Occipital lobe (tissue), 2 donors: ENCODE results near the gene PIGL. TPM values are rescaled to one million over a fixed set of nuclear protein-coding genes. Genes with fewer than 3 reads are reported as not detected.
"Not testable (repeated sequence)": the region's sequence is repeated elsewhere in the genome, so short reads cannot be mapped to it uniquely, and the experiment has no call there.

Experiments
- DNase-seq: peaks from one replicate; lab custom pipeline; 2025; lab: John Stamatoyannopoulos, UW
- total RNA-seq: library from RNA; depleted of rRNA; stranded (reverse); fragments of >200 nt; gene quantifications from one replicate; pipeline ENCODE4 v1.2.3, GENCODE V29; 2014

Gene PIGL
- total RNA-seq, 1 donor from 2014 or later: 18.4 TPM

DNA sequence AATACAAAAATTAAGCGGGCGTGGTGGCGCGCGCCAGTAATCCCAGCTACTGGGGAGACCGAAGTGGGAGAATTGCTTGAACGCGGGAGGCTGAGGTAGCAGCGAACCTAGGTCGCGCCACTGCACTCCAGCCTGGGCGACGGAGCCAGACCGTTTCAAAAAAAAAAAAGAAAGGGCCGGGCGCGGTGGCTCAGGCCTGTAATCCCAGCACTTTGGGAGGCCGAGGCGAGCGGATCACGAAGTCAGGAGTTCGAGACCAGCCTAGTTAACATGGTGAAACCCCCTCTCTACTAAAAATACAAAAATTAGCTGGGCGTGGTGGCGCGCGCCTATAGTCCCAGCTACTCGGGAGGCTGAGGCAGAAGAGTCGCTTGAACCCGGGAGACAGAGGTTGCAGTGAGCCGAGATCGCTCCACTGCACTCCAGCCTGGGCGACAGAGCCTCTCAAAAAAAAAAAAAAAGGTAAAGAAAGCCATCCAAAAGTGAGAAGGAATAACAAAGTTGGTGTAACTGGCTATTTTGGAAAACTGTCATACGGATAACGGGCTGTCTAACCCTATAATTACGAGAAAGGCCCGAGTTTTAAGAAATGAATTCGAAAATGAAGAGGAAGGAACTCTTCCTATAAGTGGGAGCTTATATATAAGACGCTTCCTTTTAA, 539 bp upstream of the PIGL start:
- not testable (repeated sequence) for DNase-seq

DNA sequence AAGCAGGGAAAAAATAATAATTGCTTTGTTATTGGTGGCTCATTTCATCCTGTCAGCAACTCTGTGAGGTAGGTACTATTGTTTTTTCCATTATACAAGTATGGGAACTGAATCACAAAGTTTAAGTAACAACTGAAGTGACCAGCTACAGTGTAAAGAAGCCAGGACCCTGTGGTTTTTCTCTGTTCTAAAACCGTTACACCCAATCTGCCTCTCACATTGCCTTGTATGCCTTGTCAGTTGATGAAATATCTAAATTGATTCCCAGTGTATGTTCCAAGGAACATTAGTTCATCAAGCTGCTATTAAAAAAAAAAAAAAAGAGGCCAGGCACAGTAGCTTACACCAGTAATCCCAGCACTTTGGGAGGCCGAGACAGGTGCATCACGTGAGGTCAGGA, 5.4 kb downstream of the PIGL start:
- no peak for DNase-seq

DNA sequence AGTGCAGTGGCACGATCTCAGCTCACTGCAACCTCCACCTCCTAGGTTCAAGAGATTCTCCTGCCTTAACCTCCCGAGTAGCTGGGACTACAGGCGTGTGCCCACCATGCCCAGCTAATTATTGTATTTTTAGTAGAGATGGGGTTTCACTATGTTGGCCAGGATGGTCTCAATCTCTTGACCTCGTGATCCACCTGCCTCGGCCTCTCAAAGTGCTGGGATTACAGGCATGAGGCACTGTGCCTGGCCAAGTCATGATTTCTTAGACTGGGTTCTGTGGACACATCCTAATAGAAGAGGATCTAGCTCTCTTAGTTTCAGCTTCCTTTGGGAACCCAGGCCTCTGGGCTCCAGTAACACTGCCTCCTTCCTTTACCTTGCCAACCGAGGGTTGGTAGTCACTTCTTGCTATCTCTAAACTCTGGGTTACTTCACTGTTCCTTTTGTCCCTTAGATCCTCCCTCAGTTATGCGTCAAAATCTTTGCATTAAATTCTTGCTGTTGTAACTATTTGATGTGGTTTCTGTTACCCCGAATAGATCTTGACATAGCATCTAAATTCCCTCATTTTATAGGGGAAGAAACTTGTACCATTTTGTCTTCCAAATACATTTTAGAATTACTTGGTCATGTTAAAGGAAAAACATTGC, 13.0 kb downstream of the PIGL start:
- DNase-seq: not testable (repeated sequence)

DNA sequence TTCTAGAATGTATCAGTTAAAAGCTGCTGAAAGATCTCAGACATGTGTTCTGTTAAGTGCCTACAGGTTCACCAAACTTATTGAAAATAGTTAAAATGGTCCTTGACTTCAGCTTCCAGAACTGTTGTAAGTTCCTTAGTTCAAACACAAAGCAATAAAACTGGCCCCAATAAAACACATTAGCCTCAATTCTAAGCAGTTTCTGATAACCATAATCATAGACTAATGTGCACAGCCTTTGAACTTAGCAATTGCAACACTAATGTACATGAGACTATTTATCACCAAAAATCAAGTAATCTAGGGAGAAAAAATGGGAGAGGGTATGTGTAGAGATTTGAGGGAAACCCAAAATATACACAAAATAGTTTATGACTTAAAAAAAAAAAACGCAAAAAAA, 15.4 kb downstream of the PIGL start:
- no peak for DNase-seq

DNA sequence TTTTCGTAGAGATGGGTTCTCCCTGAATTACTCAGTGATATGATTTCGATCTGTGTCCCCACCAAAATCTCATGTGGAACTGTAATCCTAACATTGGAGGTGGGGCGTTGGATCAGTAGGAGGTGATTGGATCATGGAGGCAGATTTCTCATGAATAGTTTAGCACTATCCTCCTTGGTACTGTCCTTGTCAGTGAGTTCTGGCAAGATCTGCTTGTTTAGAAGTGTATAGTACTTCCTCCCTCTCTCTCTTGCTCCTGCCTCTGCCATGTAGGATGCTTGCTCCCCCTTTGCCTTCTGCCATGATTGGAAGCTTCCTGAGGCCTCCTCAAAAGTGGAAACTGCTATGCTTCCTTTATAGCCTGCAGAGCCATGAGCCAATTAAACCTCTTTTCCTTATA, 22.9 kb downstream of the PIGL start:
- DNase-seq: no peak

DNA sequence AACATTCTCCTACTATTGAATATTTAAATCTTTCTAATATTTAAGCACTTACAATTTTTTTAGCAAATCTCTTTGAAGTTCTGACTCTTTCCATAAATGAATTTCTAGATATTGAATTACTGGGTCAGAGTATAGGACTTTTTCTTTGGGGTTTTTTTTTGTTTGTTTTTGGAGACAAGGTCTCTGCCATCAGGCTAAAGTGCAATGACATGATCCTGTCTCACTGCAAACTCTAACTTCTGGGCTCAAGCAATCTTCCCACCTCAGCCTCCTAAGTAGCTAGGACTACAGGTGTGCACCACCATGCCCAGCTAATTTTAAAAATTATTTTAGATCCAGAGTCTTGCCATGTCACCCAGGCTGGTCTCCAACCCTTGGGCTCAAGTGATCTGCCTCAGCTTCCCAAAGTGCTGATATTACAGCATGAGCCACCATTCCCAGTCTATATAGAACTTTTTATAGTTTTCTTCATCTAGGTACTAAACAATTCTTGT, 24.9 kb downstream of the PIGL start:
- no peak for DNase-seq

DNA sequence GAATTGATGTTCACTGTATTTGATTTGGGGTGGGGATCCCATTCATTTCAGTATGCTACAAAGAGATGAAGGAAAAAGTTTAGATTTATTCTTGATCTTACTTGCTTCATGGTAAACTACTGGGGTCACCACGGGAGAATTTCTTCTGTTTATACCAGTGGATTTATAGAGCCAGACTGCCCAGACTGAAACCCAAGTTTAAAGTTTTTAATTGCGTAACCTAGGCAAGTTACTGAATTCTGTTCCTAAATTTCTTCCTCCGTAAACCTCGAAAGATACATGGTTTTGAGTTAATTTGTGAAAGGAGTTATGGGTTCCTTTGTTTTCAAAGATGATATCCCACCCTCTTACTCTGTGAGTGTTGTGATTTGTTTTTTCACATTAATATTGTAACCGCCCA, 26.4 kb downstream of the PIGL start:
- DNase-seq: no peak

DNA sequence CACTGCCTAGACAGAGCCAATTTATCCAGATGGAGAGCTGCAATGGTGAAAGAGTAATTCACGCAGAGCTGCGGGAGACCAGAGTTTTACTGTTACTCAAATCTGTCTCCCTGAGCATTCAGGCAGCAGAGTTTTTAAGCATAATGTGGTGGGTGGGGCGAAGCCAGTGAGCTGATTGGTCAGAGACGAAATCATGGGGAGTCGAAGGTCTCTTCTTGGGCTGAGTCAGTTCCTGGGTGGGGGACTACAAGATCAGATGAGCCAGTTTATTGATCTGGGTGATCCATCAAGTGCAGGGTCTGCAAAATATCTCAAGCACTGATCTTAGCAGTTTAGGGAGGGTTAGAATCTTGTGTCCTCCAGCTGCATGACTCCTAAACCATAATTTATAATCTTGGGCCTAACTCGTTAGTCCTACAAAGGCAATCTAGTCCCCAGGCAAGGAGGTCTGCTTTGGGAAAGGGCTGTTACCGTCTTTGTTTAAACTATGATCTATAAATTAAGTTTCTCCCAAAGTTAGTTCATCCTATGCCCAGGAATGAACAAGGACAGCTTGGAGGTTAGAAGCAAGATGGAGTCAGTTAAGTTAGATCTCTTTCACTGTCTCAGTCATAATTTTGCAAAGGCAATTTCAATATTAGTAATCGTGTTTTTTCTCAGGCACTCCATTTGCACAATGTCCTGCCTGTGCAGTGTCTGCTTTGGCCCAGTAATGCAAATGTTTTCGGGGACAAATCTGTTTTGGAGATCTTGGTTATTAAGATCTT, 27.0 kb downstream of the PIGL start:
- DNase-seq: no peak

- no peak for DNase-seq
These were observed 30.6 kb downstream of the PIGL start for GRCh38 chr17:16247586-16247984.

- DNase-seq: no peak
These were observed 33.6 kb downstream of the PIGL start for GRCh38 chr17:16250635-16251034.

GRCh38 chr17:16251043-16251442, 34.0 kb downstream of the PIGL start:
- no peak for DNase-seq

- DNase-seq: no peak
These were observed 34.5 kb downstream of the PIGL start for GRCh38 chr17:16251556-16251955.

- no peak for DNase-seq
These were observed 37.9 kb downstream of the PIGL start for GRCh38 chr17:16254773-16255400.

DNA sequence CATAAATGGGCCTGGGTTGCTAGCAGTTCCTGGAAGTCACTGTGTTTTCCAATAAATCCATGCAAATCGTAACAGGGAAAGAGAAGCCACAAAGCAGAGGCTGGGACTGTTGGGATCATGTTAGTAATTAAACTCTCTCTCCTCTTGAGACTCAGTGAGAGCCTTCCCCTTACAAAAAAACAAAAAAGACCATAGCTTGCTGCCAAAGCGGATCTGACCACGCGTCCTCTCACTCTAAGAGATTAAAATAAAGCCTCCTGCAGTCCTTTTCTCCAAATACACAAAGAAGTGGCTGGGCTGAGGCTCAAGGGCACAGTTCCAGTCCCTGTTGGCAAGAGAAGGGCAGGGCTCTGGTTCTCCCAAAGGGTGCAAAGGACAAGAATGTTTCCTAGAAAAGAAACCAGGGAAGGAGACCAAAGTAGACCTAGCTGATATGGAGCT, 38.5 kb downstream of the PIGL start:
- DNase-seq: peak; percentile 7

DNA sequence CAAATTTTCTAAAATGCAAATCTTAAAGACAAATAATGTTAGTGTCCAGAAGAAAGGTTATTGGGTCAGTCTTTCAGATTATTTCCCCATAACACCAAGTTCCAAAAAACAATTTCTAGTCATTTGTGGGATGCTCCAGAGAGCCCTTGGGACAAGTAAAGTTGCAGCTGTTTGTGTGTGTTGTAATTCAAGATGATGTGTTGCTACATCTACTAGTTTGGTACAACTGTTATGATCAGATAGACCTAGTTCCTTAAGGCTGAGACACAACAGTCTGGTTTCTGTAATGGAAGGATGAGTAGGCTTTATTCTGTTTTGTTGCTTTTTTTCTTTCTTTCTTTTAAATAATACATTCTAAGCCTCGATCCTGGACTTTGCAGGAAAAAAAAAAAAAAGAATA, 41.9 kb downstream of the PIGL start:
- DNase-seq: no peak

DNA sequence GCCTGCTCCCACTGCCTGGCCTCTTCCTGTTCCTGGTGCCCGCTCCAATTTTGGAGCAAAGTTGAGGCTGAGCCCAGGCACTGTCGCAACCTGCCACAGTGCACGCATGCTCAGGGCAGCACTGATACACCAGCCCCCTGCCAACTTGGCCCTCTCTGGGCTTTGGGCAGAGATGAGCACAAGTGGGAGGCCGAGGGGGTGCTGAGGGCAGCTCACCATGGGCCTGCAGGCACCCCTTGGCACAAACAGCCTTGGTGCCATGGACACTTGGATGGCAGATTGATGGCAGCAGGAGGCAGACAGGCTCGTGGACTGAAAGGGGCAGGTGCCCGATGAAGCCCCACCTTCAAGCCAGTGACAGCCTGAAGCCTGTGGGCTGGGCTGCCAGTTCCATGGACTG, 42.9 kb downstream of the PIGL start:
- DNase-seq: no peak

- no peak for DNase-seq
These were observed 44.0 kb downstream of the PIGL start for GRCh38 chr17:16261049-16261448.

GRCh38 chr17:16262201-16262600, 45.2 kb downstream of the PIGL start:
- DNase-seq: no peak

- DNase-seq: no peak
These were observed 50.2 kb downstream of the PIGL start for GRCh38 chr17:16267174-16267573.

DNA sequence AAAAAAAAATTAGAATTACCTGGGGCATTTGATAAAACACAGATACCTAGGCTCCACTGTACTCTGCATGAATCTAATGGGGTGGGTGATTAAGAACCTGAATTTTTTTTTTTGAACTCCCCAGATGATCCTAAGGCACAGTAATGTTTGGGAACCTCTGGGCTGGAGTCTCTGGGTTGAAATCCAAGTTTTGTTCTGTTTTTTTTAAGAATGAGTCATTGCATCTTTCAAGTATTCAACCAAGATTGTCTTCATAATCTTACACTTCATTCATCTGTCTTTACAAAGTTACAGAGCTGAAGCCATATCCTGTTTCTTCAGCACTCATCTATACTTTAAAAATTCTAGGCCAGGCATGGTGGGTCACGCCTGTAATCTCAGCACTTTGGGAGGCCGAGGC, 52.6 kb downstream of the PIGL start:
- DNase-seq: no peak

DNA sequence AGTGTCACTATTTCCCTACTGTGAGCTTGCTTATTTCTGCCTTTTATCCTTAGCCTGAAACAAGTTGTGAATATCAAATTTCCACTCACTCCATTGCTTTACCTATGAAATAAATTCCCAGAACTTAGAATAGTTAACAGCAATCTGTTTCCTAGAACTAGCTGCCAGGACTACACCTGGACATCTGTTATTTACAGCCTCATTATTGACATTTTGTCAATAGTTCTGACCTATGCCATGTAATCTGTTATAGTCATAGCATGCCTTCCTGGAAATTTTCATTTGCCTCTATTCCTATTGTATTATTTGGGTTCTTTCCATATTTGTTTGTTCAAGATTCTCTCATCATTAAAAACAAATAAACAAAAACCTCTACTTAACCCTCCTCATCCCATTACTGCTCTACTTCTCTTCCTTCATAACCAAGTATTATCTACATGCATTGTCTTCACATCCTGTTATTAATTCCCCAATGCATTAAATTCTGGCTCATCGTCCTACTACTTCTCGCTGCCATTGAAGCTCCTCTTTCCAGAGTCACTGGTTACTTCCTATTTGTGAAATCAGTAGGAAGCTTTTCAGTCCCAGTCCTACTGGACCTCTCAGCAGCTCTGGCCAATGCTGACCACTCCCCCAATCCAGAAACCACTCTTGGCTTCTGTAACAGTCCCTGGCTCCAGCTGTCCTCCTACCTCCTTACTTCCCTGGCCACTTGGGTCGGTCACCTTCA, 55.3 kb downstream of the PIGL start:
- no peak for DNase-seq
